NCI-H510A treated with DMSO at 0.1 percent for 48 hours (cell line): ENCODE data around the gene MOB3B.

Experiments
- DNase-seq: peaks from one replicate; lab custom pipeline; 2025; lab: John Stamatoyannopoulos, UW

Gene MOB3B

GRCh38 chr9:27541740-27542139 lies 12.1 kb upstream of the MOB3B start:
- no peak for DNase-seq

GRCh38 chr9:27540502-27540901 lies 10.9 kb upstream of the MOB3B start:
- no peak for DNase-seq

- no peak for DNase-seq
Observed at GRCh38 chr9:27539479-27540441, 10.1 kb upstream of the MOB3B start.

GRCh38 chr9:27538647-27539046 lies 9.0 kb upstream of the MOB3B start:
- DNase-seq, result no peak

- DNase-seq, result no peak
Observed at GRCh38 chr9:27537756-27538155, 8.1 kb upstream of the MOB3B start.

- DNase-seq, result no peak
Observed at GRCh38 chr9:27537027-27537435, 7.4 kb upstream of the MOB3B start.

- DNase-seq, result no peak
Observed at GRCh38 chr9:27536168-27536567, 6.6 kb upstream of the MOB3B start.

GRCh38 chr9:27535701-27536118 lies 6.1 kb upstream of the MOB3B start:
- DNase-seq, result no peak

- DNase-seq, result no peak
Observed at GRCh38 chr9:27534658-27535209, 5.1 kb upstream of the MOB3B start.

GRCh38 chr9:27534131-27534530 lies 4.5 kb upstream of the MOB3B start:
- no peak for DNase-seq

- no peak for DNase-seq
Observed at GRCh38 chr9:27533311-27533710, 3.7 kb upstream of the MOB3B start.

GRCh38 chr9:27532046-27532445 lies 2.4 kb upstream of the MOB3B start:
- no peak for DNase-seq

GRCh38 chr9:27530915-27531755 lies 1.5 kb upstream of the MOB3B start:
- no peak for DNase-seq

GRCh38 chr9:27528886-27529315 lies 713 bp downstream of the MOB3B start:
- no peak for DNase-seq

- no peak for DNase-seq
Observed at GRCh38 chr9:27528076-27528885, 1.3 kb downstream of the MOB3B start.

- DNase-seq, result no peak
Observed at GRCh38 chr9:27527702-27528075, 1.9 kb downstream of the MOB3B start.

- DNase-seq, result no peak
Observed at GRCh38 chr9:27524236-27524635, 5.4 kb downstream of the MOB3B start, which contains the start of gene IFNK. Gene IFNK (plus strand): TSS chr9:27524290. CDS start chr9:27524337, 47 bp downstream.

GRCh38 chr9:27523141-27523540 lies 6.5 kb downstream of the MOB3B start:
- DNase-seq, result no peak

- DNase-seq, result no peak
Observed at GRCh38 chr9:27520986-27521385, 8.6 kb downstream of the MOB3B start.

GRCh38 chr9:27519466-27520465 lies 9.8 kb downstream of the MOB3B start:
- no peak for DNase-seq
